GM19238 (cell line): ENCODE results near the gene SPATA13.

Experiments
- DNase-seq: peaks from one replicate; pipeline ENCODE4 v3.0.0; 2011; ENCODE audit warnings: low spot score; ENCODE audit not compliant: insufficient read length

SPATA13 gene

DNA sequence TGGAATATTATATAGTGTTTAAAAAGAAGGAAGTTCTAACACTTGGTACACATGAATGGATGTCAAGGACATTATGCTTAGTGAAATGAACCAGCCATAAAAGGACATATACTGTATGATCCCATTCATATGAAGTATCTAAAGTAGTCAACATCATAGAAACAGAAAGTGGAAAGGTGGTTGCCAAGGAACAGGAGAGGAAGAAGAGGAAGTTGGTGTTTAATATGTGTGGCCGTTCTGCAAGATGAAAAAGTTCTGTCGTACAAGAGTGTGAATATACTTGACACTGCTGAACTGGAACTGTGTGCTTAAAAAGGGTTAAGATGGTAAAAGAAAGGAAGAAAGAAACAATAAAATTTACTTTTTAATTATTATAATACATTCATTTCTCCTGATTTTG is 115.8 kb downstream of the SPATA13 start:
- DNase-seq = no peak

GRCh38 chr13:24276861-24277260 is 116.3 kb downstream of the SPATA13 start:
- DNase-seq = no peak

GRCh38 chr13:24277761-24278160 is 117.2 kb downstream of the SPATA13 start:
- no peak for DNase-seq

DNA sequence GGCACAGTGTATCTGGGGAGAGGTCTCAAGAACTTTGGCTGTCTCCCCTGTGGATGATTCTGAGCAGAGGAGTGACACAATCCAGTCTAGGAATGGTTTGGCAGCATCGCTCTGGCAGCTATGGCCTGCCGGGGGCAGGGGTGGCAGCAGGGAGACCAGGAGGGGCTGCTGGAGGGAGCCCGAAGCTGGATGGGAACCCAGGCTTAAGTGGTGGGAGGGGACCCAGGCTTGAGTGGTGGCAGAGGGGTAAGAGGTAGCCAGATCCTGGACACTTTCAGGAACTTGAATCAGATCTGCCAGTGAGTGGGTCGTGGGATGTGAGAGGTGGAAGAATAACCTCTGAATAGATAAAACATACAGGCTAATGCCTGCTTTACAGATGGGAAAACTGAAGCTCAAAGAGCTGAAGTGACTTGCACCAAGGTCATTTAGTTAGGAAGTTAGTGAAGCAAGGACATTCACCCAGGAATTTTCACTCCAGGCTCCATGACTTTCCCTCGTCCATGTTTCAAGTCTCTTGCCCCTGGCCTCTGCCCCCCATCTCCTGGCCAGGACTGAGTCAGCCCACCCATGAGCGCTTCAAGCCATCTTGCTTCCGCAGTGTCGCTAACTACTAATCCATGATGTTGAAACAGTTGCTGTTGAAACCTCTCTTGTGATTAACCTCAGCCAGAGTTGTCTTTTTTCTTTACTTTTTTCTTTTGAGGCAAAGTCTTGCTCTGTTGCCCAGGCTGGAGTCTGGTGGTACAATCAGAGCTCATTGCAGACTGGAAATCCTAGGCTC is 119.0 kb downstream of the SPATA13 start:
- DNase-seq = no peak

DNA sequence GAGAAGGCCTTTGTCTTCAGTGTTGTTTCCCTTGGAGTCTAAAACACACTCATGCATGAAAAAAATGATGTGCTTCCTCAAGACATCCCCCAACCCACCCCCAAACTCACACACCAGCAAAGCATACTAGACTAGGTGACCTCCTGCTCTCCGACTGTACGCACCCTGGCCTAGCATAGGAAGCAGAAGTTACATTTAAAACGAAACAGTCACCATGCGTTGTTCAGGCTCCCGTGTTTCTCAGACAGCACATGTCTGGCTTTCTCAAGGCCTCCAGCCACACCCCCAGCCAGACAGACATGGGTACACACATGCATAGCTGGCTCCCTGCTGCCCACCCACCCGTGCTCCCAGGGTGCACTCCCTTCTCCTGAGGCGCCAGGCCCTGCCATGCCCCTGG is 120.2 kb downstream of the SPATA13 start:
- DNase-seq = no peak

- no peak for DNase-seq
Observed at GRCh38 chr13:24281188-24282008, 120.9 kb downstream of the SPATA13 start.

DNA sequence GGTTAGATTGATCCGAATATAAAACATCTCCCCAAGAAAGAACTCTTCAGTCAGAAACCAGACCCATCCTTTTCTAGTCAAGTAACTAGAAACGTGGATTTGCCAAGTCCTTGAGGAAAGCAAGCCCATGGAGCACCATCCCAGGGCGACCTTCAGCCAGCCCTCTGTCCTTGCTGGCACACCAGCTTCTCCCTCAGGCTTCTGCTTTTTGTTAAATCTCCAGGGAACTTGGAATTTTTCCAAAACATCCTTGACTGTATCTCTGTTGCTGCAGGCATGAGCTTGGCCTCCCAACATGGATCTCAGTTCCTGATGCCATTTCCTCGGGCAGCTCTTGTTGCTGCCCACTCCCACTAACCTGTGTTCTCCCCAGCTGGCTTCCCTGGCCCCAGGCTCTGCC is 121.7 kb downstream of the SPATA13 start:
- DNase-seq = no peak

DNA sequence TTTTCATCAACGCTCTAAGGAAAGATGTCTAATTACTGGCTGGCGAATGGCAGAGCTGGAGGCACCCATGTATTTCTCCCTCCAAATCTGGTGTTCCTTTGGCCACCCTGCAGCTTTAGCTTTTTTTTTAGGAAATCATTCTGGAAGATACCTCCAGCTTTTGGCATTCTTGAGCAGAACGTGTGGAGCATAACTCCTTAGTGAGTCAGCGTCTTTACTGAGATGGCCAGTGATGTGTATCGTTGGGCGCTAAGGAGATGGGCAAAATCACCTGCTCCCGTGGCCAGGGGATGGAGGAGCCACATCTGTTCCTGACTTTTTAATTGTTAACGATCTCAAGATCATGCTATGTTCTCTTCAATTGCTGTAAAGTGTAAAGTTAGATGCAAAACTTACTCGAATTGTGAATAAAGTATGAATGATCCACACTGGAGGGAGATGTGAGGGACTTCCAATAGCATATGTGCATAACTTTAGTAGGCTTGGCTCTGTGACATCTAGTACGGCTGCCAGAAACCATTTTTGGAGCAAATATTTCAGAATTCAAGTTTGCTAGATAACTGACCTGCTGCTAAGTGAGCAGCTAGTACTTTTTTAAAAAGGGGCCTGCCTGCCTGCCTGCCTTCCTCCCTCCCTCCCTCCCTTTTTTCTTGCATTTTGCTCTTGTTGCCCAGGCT is 124.5 kb downstream of the SPATA13 start:
- no peak for DNase-seq

DNA sequence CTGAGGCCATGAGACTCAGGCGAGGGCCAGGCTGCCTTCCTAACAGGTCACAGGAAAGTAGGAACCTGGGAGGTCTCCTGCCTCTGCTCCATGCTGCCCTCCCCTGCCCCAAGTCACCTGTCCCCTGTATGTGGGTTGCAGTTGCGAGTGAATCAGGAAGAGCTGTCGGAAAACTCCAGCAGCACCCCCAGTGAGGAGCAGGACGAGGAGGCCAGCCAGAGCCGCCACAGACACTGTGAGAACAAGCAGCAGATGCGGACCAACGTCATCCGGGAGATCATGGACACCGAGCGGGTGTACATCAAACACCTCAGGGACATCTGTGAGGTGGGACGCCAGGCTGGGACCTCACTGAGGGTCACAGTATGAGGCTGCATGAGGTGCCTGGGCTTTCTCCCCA is 126.1 kb downstream of the SPATA13 start:
- DNase-seq = no peak

DNA sequence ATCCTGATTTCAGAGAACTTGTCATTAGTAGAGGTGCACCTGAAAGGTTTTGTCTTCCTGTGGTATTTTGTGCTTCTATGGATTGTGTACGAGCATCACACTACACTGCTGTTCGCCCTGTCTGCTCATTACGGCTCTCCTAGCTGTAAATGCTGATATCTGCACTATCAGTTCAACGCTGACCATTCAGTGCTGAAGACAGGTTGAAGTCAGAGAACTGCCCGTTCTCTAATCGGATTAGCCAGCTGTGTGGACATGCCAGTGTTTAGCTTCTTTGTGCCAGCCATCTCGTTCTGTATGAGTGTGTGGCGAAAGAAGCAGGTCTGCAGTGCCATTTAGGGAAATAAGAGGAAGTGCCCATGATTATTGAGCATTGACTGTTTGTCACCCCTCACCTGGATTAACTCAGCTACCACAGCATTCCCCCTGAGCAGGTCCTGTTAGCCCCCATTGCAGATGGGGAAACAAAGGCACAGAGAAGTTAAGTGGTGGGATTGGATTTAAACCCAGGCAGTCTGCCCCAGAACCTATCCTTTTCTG is 127.3 kb downstream of the SPATA13 start:
- no peak for DNase-seq

DNA sequence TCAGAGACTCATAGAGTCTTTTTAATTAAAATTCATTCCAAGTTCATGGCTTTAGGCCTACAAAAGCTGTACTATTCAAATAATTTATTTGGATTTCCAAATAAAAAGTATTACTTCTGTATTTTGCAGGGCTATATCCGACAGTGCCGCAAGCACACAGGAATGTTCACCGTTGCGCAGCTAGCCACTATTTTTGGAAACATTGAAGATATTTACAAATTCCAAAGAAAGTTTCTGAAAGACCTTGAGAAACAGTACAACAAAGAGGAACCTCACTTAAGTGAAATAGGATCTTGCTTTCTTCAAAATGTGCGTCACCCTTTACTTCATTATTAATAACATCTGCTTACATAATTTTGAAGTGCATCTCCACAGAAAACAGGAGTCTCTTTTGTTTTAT is 128.3 kb downstream of the SPATA13 start:
- no peak for DNase-seq

GRCh38 chr13:24290280-24290932 is 129.9 kb downstream of the SPATA13 start:
- no peak for DNase-seq

DNA sequence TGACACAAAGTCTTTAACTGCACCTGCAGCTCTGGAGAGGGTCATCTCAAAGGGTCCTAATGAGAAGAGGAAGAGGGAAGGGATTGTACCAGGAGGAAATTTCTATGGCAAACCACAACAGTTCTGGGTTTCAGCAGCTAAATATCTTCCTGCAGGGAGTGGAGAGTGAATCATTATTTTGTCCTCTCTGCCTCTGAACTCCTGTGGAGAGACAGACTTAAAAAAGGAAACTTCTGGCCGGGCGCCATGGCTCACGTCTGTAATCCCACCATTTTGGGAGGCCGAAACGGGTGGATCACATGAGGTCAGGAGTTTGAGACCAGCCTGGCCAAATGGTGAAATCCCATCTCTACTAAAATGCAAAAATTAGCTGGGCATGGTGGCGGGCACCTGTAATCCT is 132.0 kb downstream of the SPATA13 start:
- DNase-seq = no peak

- no peak for DNase-seq
Observed at GRCh38 chr13:24293746-24294145, 133.2 kb downstream of the SPATA13 start.

DNA sequence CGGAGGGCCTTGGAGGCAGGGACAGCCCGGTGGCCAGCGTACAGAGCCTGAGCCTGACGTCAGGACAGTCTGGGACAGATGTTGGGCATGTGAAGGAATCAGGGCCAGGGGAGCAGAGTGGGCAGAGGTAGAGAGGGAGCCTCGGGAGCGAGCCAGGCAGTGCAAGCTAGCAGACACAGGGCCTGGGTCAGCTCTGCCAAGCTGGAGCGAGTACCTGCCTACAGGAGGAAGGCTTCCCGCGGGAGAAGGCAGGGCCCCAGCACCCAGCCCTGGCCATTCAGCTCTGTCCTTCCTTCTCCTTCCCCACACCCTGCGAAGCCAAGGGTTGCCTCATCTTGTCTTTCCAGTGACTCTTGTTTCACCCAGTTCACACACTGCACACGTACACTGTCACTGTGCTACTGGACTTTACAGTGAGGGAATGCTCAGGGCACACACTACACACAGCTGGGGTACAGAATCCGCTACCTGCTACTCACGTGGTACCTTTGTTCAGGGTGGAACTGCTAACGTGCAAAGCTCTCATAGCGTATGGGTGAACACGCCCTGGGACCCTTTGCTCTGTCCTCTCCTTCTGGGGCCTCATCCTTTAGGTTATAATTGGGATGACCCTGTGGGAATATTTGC is 139.1 kb downstream of the SPATA13 start:
- DNase-seq = no peak

DNA sequence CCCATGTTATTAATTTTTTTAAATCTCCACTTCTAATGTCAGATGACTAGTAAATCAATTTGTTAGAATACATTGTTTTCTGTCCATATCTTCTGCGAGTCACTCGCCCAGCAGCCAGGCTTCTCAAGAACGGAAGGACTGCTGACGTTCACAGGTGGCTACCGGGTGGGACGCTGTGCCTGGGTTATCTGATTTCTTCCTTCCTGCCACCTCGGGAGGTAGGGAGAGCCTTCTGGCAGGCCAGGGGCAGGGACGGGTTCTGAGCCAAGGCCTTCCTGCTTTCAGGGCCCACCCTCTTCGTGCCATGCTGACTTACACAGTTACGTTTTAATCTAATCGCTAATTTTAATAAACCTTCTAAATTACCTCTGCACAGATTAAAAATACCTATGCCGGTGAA is 140.9 kb downstream of the SPATA13 start:
- DNase-seq = no peak

- DNase-seq = no peak
Observed at GRCh38 chr13:24301911-24302310, 141.4 kb downstream of the SPATA13 start.

- no peak for DNase-seq
Observed at GRCh38 chr13:24304620-24305019, 144.1 kb downstream of the SPATA13 start.

GRCh38 chr13:24306632-24307031 is 146.1 kb downstream of the SPATA13 start:
- no peak for DNase-seq

GRCh38 chr13:24307211-24308067 is 146.9 kb downstream of the SPATA13 start:
- DNase-seq = no peak
